Neural progenitor cell (in vitro differentiated cells): ENCODE results near the gene CEP295NL. TPM values are rescaled to one million over a fixed set of nuclear protein-coding genes. Genes with fewer than 3 reads are reported as not detected.

Experiments used
- DNase-seq: peaks from one replicate; pipeline ENCODE4 v3.0.0-alpha.2; 2016; ENCODE audit warnings: low spot score
- H2AFZ ChIP-seq: fragments of 200-600 bp; sonication (generic); replicated peaks from 2 replicates; pipeline ENCODE4 v1.6.1; 2016; ENCODE audit warnings: antibody characterized with exemption
- H3F3A ChIP-seq: fragments of 200-600 bp; sonication (generic); 2 replicates; pipeline ENCODE4 v1.6.1; 2016; ENCODE audit warnings: antibody characterized with exemption, low read depth
- H3K27ac ChIP-seq: fragments of 200-600 bp; sonication (generic); 2 replicates; pipeline ENCODE4 v1.5.1; 2016; ENCODE audit warnings: mild to moderate bottlenecking
- H3K27me3 ChIP-seq: fragments of 200-600 bp; sonication (generic); 2 replicates; pipeline ENCODE4 v1.6.1; 2016; ENCODE audit warnings: mild to moderate bottlenecking, moderate library complexity
- H3K36me3 ChIP-seq: fragments of 200-600 bp; sonication (generic); 2 replicates; pipeline ENCODE4 v1.5.1; 2016
- H3K4me1 ChIP-seq: fragments of 200-600 bp; sonication (generic); 2 replicates; pipeline ENCODE4 v1.6.1; 2016; ENCODE audit warnings: mixed run types
- H3K4me2 ChIP-seq: fragments of 200-600 bp; sonication (generic); 2 replicates; pipeline ENCODE4 v1.6.1; 2016
- H3K4me3 ChIP-seq: fragments of 200-600 bp; sonication (generic); 2 replicates; pipeline ENCODE4 v1.5.1; 2016
- H3K79me2 ChIP-seq: fragments of 200-600 bp; sonication (generic); 2 replicates; pipeline ENCODE4 v1.6.1; 2016; ENCODE audit warnings: low read depth
- H3K9ac ChIP-seq: fragments of 200-600 bp; sonication (generic); 2 replicates; pipeline ENCODE4 v1.6.1; 2016
- H3K9me3 ChIP-seq: fragments of 200-600 bp; sonication (generic); 2 replicates; pipeline ENCODE4 v1.5.1; 2016; ENCODE audit warnings: low read depth
- H4K20me1 ChIP-seq: fragments of 200-600 bp; sonication (generic); 2 replicates; pipeline ENCODE4 v1.6.1; 2016; ENCODE audit warnings: low read depth
- H3K27ac Mint-ChIP-seq: 3 replicates; pipeline ENCODE4 v1.8.0; 2021; ENCODE audit warnings: mixed read lengths
- H3K27me3 Mint-ChIP-seq: 2 replicates; pipeline ENCODE4 v1.8.0; 2022; ENCODE audit warnings: low read depth, mild to moderate bottlenecking, inconsistent platforms, moderate library complexity, mixed read lengths; ENCODE audit not compliant: insufficient read depth
- H3K36me3 Mint-ChIP-seq: 3 replicates; pipeline ENCODE4 v1.8.0; 2021; ENCODE audit warnings: mixed read lengths
- H3K4me1 Mint-ChIP-seq: 3 replicates; pipeline ENCODE4 v1.8.0; 2021; ENCODE audit warnings: mixed read lengths
- H3K4me3 Mint-ChIP-seq: 3 replicates; pipeline ENCODE4 v1.8.0; 2021; ENCODE audit warnings: mild to moderate bottlenecking, moderate library complexity, mixed read lengths
- H3K9me3 Mint-ChIP-seq: 3 replicates; pipeline ENCODE4 v1.8.0; 2020; ENCODE audit warnings: mixed read lengths
- CTCF ChIP-seq: fragments of 200-600 bp; sonication (generic); IDR thresholded peaks from 2 replicates; pipeline ENCODE4 v1.5.1; 2017; ENCODE audit warnings: antibody characterized with exemption, mild to moderate bottlenecking
- EZH2 ChIP-seq: fragments of 200-600 bp; sonication (generic); IDR thresholded peaks from 2 replicates; pipeline ENCODE4 v1.6.1; 2017; ENCODE audit warnings: antibody characterized with exemption, mild to moderate bottlenecking, moderate library complexity
- EZH2phosphoT487 ChIP-seq: fragments of 200-600 bp; sonication (generic); IDR thresholded peaks from 2 replicates; pipeline ENCODE4 v1.6.1; 2017; ENCODE audit warnings: antibody characterized with exemption
- total RNA-seq: library from RNA; depleted of rRNA; stranded (reverse); fragments of >200 nt; gene quantifications from 2 replicates; pipeline ENCODE4 v1.2.3, GENCODE V29; 2015; ENCODE audit warnings: low replicate concordance

CEP295NL gene
- total RNA-seq, 1 donor from 2014 or later, result 0.39 TPM

GRCh38 chr17:78919861-78920450 is 17.0 kb upstream of the CEP295NL start:
- no peak for DNase-seq
- Histone ChIP-seq H3K36me3 (no peaks in the 10 kb centered on the region), H3K4me3 (no peak overlapping the region), H3K4me2 (peak overlapping the region; percentile 18), H3K9me3 (no peaks in the 10 kb centered on the region), H3F3A (no peaks in the 10 kb centered on the region), H2AFZ (no peak overlapping the region), H3K27me3 (no peaks in the 10 kb centered on the region), H3K27ac (no peak overlapping the region), H4K20me1 (peaks cover 75% of the 10 kb centered on the region), H3K79me2 (peaks cover 66% of the 10 kb centered on the region), H3K9ac (no peak overlapping the region), H3K4me1 (peaks cover 19% of the 10 kb centered on the region)
- H3K36me3 Mint-ChIP-seq, result peaks cover 5% of the 10 kb centered on the region
- no peak overlapping the region for H3K4me3 Mint-ChIP-seq
- peak overlapping the region; percentile 83 for H3K27ac Mint-ChIP-seq
- H3K9me3 Mint-ChIP-seq, result no peaks in the 10 kb centered on the region
- peaks cover 8% of the 10 kb centered on the region for H3K27me3 Mint-ChIP-seq
- H3K4me1 Mint-ChIP-seq, result peaks cover 47% of the 10 kb centered on the region
- TF ChIP-seq CTCF (no peak), EZH2 (no peak), EZH2phosphoT487 (no peak)

- DNase-seq, result no peak
- Histone ChIP-seq H3K9me3 (no peaks in the 10 kb centered on the region), H3K9ac (no peak overlapping the region), H3K4me1 (peaks cover 16% of the 10 kb centered on the region), H3K4me3 (no peak overlapping the region), H3K36me3 (no peaks in the 10 kb centered on the region), H3F3A (no peaks in the 10 kb centered on the region), H3K27ac (no peak overlapping the region), H3K27me3 (no peaks in the 10 kb centered on the region), H4K20me1 (peaks cover 72% of the 10 kb centered on the region), H2AFZ (no peak overlapping the region), H3K79me2 (peaks cover 58% of the 10 kb centered on the region), H3K4me2 (no peak overlapping the region)
- Mint-ChIP-seq H3K36me3 (peaks cover 5% of the 10 kb centered on the region), H3K27ac (no peak overlapping the region), H3K4me3 (no peak overlapping the region), H3K9me3 (no peaks in the 10 kb centered on the region), H3K4me1 (peaks cover 47% of the 10 kb centered on the region), H3K27me3 (peaks cover 8% of the 10 kb centered on the region)
- no peak for TF ChIP-seq CTCF
- TF ChIP-seq EZH2phosphoT487, result no peak
- TF ChIP-seq EZH2, result no peak
These were observed 16.0 kb upstream of the CEP295NL start for GRCh38 chr17:78918979-78919378.

GRCh38 chr17:78917451-78918275 is 14.7 kb upstream of the CEP295NL start:
- H3K79me2 ChIP-seq, result peaks cover 48% of the 10 kb centered on the region
- DNase-seq, result no peak
- H3K9me3 Mint-ChIP-seq, result no peaks in the 10 kb centered on the region
- TF ChIP-seq CTCF (no peak), EZH2phosphoT487 (no peak), EZH2 (no peak)
- H3K27me3 ChIP-seq, result no peaks in the 10 kb centered on the region
- H3F3A ChIP-seq, result no peaks in the 10 kb centered on the region
- H3K4me2 ChIP-seq, result no peak overlapping the region
- peaks cover 8% of the 10 kb centered on the region for H3K27me3 Mint-ChIP-seq
- peak overlapping the region; percentile 78 for H3K27ac Mint-ChIP-seq
- H3K36me3 ChIP-seq, result no peaks in the 10 kb centered on the region
- peaks cover 5% of the 10 kb centered on the region for H3K36me3 Mint-ChIP-seq
- no peaks in the 10 kb centered on the region for H3K9me3 ChIP-seq
- peaks cover 60% of the 10 kb centered on the region for H4K20me1 ChIP-seq
- H3K9ac ChIP-seq, result no peak overlapping the region
- no peak overlapping the region for H3K4me3 ChIP-seq
- no peak overlapping the region for H2AFZ ChIP-seq
- peaks cover 38% of the 10 kb centered on the region for H3K4me1 Mint-ChIP-seq
- peaks cover 3% of the 10 kb centered on the region for H3K4me1 ChIP-seq
- H3K27ac ChIP-seq, result no peak overlapping the region
- no peak overlapping the region for H3K4me3 Mint-ChIP-seq
